Right lobe of liver (tissue), 4 donors: ENCODE measurements around the gene UBQLN1.

Experiments used
- POLR2A ChIP-seq: fragments of 450-650 bp; IDR thresholded peaks from one replicate; pipeline ENCODE4 v1.6.1; 2017; ENCODE audit warnings: antibody characterized with exemption, mild to moderate bottlenecking
- TF ChIP-seq, protein P1 (sequence below), 4 donors: fragments of 200-600 bp in 3 of 4; fragments of 450-650 bp in 1 of 4; IDR thresholded peaks; one replicate each; pipeline versions ENCODE4 v1.5.1 to v1.8.0; 2016 to 2022; ENCODE audit warnings: antibody characterized with exemption in 4 of 4, mild to moderate bottlenecking in 2 of 4
- donor health status: DM: no; HTN: no; CAD: no.
- donor health status: DM: no; HTN: no; CAD: no.
- donor health status: DM: no; HTN: yes; CAD: no.

GRCh38 chr9:83721509-83721908, 13.8 kb upstream of the UBQLN1 start:
- TF ChIP-seq, protein P1, sequence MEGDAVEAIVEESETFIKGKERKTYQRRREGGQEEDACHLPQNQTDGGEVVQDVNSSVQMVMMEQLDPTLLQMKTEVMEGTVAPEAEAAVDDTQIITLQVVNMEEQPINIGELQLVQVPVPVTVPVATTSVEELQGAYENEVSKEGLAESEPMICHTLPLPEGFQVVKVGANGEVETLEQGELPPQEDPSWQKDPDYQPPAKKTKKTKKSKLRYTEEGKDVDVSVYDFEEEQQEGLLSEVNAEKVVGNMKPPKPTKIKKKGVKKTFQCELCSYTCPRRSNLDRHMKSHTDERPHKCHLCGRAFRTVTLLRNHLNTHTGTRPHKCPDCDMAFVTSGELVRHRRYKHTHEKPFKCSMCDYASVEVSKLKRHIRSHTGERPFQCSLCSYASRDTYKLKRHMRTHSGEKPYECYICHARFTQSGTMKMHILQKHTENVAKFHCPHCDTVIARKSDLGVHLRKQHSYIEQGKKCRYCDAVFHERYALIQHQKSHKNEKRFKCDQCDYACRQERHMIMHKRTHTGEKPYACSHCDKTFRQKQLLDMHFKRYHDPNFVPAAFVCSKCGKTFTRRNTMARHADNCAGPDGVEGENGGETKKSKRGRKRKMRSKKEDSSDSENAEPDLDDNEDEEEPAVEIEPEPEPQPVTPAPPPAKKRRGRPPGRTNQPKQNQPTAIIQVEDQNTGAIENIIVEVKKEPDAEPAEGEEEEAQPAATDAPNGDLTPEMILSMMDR (IDR thresholded peaks at IDR 0.05), result no peak
- no peak for TF ChIP-seq POLR2A
